A172 (cell line): ENCODE measurements around the gene RPL9. TPM values are rescaled to one million over a fixed set of nuclear protein-coding genes. Genes with fewer than 3 reads are reported as not detected.
"Not testable (repeated sequence)": the region's sequence is repeated elsewhere in the genome, so short reads cannot be mapped to it uniquely, and the experiment has no call there.

ENCODE experiments used
- DNase-seq: peaks from one replicate; pipeline ENCODE4 v3.0.0-alpha.2; 2015; ENCODE audit warnings: low spot score
- total RNA-seq: library from RNA; depleted of rRNA; stranded (reverse); fragments of >200 nt; shearing (Covaris generic); gene quantifications from 2 replicates; pipeline ENCODE4 v1.2.3, GENCODE V29; 2014; rRNA removed

Gene RPL9
- total RNA-seq = 1,323 and 3,007 TPM in 2 replicates

DNA sequence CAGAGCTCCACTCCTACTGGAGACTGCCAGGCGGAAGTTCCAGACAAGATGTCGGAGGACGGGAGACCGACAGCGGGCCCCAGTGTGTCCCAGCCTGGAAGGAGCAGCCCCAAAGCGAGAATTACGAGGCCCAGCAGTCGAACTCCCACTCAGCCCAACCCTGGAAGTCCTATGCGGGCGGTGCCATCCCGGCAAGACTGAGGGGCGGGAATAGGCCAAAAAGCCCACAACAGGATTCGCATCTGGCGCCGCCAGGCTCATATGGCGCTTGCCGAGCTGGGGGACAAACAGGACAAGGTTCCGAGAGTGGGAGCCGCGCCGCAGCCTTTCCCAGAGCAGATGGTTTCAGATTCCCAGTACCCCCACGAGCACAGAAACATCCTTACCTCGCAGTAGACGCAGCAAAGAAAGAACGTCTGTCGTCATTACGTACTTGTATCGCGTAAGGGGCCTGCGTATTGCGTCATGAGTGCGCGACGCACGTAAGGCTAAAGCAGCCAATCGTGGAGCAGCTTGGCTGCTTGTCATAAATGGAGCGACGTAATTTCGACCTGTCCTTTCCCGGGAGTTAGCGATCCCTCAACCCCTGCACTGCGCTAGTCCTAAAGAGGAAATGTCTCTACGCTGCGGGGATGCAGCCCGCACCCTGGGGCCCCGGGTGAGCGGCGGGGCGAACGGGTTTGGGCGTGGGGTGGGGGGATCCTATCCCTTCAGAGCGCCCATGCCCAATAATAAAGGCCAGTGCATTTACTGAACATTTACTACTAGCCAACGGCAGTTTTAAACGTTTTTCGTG is at the start of gene RPL9, which contains the start of gene LIAS:
TSS of gene RPL9 (minus strand) at position 418 of the 796 bp plus-strand sequence. CDS start 483 bp downstream, outside the sequence.
TSS of gene LIAS (plus strand) at position 552 of the 796 bp plus-strand sequence. CDS start at position 614, 62 bp downstream.
- peak; percentile 97 for DNase-seq

DNA sequence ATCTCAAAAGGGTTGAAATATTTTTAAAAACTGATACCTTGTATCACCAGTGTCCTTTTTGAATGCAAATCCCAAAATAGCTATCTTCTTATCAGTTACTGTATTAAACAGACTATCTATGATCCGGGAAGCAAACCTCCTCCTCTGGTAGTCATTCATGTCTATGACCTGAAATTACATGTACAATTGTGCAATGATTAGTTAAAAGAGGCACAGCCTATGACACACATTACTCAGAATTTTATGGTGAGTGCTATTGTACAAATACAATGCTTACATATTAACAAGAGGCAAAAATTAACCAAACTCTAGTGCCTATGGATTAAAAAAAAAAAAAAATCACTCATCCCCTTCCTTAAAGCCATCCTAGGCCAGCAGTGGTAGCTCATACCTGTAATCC is 46.9 kb upstream of the RPL9 start:
- no peak for DNase-seq

DNA sequence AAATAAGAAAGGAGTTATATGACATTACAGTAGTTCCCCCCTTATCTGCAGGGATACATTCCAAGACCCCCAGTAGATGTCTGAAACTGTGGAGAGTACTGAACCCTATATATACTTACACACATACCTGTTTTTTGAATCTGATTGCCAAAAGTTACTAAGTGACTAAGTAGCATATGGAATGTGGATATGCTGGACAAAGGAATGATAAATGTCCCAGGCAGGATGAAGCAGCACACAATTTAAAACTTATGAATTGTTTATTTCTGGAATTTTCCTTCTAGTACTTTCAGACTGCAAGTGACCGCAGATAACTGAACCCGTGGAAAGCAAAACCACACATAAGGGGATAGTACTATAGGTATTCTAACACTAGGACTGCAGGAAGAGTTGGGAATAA is 45.8 kb upstream of the RPL9 start:
- DNase-seq = no peak

DNA sequence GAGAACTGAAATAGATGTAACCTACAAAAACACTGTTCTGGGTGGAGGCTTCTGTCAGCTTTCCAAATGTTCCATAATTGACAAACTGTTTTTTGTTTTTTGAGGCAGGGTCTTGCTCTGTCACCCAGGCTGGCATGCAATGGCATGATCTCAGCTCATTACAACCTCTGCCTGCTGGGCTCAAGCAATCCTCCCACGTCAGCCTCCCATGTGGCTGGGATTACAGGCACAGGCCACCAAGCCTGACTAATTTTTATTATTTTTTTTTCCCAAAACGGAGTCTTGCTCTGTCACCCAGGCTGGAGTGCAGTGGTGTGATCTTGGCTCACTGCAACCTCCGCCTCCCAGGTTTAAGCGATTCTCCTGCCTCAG is 43.9 kb upstream of the RPL9 start:
- not testable (repeated sequence) for DNase-seq

DNA sequence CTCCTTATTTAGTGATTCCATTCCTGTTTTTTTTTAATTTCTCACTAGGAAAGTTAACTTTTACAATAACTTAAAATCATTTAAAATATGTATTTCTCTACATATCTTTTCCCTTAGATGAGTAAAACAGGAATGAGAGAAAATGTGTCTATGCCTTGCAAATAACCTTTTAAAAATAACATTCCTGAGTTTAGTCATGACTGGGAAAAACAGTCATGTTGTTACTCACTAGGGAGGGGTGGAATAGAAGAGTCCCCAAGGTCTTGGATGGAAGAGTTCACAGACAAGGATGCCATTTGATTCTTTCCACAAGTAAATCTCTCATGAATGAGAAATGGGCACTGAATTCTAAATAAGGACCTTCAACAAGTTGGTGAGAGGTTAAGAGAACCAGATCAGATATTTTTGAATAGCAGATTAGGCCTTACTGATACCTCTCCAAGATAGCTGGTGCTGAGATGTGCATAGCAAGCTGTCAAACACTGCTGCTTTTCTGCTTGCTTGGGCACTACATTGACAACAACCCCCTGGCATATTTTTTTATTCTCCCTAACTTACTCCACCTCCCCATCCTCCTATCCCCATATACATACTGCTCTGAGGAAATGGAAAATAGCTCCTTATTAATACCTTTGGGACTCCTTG is 43.4 kb upstream of the RPL9 start:
- peak; percentile 45 for DNase-seq

DNA sequence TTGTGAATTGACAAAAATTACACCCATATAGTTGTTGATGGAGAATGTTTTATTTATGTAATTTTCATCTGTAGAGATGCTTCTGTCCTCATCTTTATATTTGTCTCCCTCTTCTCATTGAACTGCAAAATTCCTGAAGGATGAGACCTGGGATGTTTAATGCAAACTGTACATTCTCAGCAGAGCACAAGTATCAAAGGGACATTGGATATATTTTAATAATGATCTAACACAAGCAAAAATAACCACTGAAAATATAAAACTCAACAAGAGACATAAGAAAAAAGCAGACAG is 40.0 kb upstream of the RPL9 start:
- no peak for DNase-seq

DNA sequence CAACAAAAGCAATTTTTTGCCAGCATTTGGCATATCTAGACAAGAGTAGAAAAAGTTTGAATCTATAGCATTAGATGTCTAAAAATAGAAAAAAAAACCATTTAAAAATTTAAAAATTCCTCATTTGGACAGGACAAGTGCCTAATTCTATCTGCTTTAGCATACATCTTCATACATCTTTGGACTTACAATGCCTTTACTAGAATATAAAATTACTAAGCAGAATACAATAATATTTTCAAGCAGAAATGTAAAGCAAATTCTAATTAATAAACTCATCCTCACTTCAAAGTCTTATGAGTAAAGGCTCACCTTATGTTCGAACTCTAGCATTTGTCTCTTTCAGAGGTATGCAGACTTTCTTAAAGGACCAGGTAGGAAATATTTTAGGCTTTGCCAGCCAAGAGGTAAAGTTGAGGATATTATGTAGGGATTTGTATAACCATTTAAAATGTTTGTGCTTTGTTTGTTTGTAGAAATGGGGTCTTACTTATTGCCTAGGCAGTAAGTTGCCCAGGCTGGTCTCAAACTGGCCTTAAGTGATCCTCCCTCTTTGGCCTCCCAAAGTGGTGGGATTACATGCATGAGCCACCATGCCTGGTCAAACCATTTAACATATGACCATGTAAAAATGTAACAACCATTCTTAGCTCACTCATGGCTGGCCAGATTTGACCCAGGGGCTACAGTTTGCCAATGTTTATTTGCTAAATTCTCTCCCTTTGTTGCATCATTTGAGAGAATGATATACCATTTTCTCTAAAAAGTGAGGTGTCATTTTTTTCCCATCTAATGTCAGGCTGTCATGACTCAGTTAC is 39.4 kb upstream of the RPL9 start:
- no peak for DNase-seq

DNA sequence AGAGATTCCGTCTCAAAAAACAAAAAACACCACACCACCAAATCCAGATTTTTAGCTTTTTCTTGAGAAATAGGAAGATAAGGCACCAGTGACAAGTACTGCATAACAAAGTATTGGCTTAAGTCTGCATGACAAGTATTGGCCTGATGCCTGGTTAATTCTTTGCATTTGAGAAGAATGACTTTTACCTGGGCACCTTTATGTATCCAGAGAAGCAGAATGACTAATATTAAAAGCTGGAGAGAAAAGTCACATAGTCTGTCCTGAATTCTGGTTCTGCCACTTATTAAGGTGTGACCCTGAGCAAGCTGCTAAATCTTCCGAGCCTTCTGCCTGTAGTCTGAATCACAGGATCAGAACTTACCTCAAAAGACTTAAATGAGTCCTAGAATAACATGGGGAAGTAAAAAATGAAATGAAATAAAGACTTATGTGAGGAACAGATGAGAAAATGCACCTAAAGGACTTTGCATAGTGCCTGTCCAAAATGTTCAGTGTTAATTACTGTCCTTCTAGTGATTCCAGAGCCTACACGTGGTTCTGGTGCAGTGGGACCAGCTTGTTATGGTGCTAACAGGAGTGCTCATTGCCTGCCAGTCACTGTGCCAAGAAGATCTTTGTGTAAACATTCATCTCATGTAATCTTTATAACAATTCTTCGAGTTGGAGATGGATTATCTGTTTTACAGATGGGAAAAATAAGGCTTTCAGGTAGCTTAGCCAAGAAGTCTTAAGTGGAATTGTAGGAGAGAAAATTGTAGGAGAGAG is 36.9 kb upstream of the RPL9 start:
- no peak for DNase-seq

DNA sequence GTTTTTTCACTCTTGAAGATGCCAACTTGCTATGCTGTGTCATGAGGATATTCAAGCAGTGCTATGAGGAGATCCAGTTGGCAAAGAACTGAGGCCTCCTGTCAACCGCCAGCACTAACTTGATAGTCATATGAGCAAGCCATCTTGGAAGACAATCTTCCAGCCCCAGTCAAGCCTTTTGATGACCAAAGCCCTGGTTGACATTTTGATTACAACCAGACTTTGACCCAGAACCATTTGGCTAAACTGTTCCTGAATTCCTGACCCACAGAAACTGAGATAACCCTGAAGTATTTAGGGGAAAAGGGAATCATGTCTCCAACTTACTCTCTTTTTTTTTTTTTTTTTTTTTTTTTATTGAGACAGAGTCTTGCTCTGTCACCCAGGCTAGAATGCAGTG is 35.6 kb upstream of the RPL9 start:
- no peak for DNase-seq

DNA sequence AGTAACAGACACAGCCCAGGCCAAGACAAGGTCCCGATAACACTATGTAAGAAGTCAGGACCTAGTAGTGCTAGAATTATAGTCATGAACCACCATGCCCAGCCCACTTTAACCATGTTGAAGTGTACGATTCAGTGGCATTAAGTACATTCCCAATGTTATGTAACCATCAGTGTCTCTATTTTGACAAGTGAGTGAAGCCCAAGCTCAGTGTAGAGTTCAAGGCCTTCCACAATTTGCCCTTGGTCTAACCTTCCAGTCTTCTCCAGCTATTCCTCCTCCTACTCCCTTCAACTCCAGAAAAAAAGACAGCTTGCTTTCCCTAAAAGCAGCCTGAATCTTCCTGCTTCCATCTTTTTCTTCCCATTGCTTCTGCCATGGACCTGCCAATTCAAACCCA is 31.6 kb upstream of the RPL9 start:
- no peak for DNase-seq

DNA sequence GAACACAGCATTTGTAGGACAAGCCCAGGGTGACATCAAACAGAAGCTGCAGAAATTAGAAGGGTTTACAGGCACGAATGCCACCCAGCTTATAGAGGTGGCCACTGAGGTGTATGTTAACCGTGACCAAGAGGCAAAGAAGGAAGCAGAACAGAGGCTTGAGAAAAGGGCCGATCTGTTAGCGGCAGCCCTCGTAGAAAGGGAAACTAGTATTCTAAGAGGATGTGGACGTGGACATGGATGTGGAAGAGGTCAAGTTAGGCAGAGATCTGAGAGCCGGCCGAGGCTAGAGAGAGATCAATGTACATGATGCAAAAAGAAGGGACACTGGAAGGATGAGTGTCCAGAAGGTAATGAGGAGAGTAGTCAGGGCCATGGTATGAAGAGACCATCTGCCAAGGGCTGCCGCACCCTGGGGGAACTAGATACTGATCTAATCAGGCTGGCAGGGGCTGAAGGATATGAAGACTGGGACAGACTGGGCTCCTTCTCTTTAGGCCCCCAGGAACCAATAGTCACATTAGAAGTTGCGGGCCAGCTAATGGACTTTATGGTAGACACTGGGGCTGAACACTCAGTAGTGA is 27.6 kb upstream of the RPL9 start:
- no peak for DNase-seq

DNA sequence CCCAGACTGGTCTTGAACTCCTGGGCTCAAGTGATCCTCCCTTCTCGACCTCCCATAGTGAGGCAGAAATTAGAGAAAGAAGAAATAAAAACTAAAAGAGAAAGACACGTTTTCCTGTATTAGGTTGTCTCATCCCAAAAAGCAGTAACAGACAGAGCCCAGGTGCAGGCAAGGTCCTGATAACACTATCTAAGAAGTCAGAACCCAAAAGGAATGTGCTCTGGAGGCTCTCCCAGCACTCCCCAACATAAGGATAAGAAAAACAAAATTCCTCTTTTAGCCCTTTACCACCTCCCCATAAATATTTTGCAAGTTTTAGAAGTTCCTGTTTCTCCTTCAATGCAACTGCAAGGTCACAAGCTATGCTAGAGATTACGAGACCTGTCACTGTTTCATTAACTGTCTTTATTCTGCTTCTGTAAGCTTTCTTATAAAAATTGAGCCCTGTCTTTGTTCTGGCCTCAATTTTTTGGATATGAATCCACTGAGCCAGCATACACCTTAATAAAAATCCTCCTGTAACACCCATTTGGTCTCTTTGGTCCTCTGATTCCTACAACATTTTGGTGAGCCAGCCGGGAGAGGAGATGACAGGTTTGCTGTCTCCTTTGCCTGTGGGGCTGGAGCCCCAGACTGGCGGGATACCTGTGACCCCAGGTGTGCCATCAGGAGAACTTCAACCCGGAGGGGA is 26.0 kb upstream of the RPL9 start:
- no peak for DNase-seq

DNA sequence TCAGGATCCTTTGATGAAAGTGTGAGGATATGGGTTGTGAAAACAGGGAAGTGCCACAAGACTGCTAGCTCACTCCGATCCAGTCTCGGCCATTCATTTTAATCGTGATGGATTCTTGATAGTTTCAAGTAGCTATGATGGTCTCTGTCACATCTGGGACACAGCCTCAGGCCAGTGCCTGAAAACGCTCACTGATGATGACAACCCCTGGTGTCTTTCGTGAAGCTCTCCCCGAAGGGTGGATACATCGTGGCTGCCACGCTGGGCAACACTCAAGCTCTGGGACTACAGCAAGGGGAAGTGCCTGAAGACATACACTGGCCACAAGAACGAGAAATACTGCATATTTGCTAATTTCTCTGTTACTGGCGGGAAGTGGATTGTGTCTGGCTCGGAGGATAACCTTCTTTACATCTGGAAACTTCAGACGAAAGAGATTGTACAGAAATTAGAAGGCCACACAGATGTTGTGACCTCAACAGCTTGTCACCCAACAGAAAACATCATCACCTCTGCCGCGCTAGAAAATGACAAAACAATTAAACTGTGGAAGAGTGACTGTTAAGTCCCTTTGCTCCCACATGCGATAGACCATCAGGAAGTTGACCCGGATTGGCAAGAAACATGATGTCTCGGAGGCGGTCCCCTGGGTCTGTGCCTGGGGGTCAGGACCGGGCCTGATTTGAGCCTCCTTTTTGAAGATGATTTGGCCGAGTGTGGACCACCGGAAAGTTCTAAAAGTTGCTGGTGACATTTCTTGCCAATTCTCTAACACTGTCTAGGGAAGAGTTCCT is 22.4 kb upstream of the RPL9 start:
- no peak for DNase-seq

DNA sequence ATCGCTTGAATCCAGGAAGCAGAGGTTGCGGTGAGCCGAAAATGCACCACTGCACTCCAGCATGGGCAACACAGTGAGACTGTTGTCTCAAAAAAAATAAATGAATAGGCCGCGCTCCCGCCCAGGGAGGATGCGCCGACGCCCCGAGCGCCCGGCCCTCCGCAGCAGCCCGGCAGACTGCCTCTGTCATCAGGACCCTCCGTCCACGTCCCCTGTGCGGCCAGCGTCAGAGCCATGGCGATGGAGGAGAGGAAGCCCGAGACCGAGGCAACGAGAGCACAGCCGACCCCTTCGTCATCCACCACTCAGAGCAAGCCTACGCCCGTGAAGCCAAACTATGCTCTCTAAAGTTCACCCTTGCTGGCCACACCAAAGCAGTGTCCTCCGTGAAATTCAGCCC is 21.5 kb upstream of the RPL9 start:
- DNase-seq = no peak

DNA sequence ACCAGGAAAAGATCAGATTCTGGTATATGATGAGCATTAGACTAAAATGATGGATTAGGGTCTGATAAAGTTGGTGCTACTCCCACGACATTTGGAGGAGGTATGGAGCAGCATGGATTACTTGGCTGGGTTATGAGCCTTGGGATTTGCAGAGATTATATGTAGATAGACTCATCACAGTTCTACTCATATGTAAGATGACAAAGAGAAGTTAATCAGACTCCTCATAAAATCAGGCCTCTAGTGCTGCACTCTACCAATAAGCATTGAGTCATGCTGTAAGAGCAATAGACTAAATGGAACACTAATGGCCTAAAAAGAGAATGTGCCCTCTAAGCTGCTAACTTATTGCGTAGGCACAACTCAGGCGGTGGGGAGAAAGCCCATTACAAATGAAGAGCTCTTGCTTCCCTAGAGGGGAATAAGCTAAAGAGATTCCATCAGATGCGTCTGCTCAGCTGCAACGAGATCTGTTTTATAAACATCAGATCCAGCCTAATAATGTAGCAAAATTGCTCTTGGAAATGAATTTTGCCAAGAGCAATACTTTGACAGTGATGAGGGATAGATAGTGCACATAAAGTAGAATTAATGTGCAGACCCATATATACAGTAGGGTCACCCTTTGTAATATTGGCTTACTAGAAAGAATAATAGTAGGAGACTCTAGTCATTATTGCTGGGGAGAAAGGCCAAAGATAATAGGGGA is 17.6 kb upstream of the RPL9 start:
- DNase-seq = no peak

DNA sequence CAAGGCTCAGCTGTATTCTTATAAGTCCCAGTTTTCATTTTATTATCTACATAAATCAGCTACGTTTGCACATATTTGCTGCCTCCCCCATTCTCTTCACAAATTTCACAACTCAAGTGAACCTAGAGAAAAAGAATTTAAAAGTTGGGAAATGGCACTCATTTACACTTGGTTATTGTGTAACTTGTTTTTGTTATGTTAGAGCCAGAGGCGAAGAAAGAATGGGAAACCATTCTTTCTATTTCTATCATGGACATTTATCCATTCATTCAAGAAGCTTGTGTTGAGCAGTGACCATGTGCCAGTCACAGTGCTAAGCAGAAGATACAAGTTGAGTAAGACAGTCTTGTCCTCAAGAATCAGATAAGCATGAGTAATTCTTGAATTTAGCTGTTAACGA is 13.7 kb upstream of the RPL9 start:
- no peak for DNase-seq

DNA sequence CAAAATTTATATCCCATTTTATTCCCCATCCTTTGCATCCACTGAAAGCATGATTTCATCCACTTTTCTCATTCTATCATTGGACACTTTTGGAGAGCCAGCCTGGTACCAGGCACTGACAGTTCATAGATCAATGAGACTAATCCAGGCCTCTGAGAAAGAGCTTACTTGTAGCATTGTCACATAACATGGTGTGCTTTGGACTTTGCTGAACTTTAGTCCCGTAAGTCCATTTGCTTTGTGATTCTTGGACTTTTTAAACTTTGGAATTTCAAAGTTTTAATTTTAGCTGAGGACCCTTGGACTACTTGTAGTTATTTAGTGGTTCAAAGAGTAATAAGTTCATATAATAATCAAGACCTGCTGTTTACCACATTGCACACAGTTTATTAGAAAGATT is 11.7 kb upstream of the RPL9 start:
- DNase-seq = no peak

DNA sequence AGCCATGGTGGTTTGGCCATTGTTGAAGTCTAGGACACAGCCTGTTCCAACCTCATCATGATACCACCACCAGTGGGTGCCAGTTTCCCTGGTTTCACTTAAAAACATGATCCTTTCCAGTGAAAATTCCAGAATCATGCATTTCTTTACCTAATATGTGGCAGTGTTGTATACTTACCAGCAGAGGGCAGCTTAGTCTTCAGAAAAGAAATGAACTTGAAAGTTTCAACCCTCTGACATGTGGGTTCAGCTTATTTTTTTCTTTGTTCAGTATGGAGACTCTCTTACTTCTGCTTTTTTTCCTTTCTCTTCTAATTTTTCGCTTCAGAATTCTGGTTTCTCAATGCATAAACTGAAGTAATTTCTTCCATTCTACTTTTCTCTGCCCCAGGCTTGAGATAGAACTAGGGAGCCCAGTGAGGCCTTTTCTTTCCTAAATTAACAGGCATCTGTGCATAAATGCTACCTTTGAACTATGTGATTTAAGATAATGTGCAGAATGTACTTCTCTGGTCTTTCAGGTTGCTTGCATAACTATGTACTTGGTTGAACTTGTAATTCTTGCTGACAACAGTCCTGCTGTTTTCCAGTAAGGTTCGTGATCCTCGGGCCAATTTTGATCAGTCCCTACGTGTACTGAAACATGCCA is 10.8 kb upstream of the RPL9 start:
- DNase-seq = peak; percentile 87

DNA sequence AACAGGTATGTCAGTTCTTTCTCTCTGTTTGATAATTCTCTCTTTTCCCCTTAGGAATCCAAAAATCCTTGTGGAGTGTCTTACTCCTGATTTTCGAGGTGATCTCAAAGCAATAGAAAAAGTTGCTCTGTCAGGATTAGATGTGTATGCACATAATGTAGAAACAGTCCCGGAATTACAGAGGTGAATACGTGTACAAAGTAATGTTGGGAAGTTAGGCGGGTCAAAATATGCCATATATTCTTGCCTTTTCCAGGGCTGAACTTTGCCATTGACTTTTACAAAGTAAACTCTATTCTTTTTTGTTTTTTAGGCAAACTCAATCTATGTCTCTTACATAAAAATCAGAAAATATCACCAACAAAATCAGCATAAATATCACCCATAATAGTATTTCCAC is 8.7 kb upstream of the RPL9 start:
- DNase-seq = no peak
